Stimulated activated naive CD4-positive, alpha-beta T cell (primary cell): Measurements from ENCODE around the gene FRAS1.
"Not testable (repeated sequence)": the region's sequence is repeated elsewhere in the genome, so short reads cannot be mapped to it uniquely, and the experiment has no call there.

Experiments used
- DNase-seq, 6 experiments: peaks; one replicate each; lab custom pipeline; 2025; lab: John Stamatoyannopoulos, UW

The FRAS1 gene

DNA sequence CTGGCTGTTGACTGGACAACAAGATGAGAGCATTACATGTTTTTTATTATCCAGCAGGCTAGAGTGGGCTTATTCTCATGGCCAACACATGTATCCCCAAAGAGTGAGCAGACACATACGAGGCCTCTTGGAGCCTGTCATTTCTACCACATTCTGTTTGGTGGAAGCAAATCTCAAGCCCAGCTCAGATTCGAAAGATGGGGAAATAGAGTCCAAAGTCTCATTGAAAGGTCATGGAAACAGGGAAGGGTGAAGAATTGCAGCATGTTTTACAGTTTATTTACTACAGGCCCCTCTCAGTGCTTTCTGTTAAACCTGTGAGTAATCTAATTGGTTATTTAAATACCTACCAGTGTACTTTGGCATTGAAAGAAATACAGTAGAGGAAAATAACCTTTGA, 108.6 kb downstream of the FRAS1 start:
- DNase-seq = no peak

DNA sequence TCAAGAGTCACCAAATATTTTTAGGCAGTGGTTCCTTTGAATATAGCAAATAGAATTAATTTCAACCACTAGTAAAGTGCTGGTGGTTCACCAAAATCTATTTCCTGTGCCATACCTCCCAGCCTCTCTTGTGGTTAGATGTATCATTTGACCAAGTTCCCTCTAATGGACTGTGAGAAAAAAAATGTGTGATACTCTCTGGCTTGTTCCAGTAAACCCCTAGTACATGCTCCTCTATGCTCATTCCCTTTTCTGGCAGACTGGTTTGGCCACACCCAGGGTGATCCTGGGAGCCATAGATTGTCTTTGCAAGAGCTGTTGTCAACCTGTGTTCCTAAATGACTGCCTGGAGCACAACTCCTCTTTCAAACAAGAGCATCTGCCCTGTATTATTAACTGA, 109.5 kb downstream of the FRAS1 start:
- no peak for DNase-seq

DNA sequence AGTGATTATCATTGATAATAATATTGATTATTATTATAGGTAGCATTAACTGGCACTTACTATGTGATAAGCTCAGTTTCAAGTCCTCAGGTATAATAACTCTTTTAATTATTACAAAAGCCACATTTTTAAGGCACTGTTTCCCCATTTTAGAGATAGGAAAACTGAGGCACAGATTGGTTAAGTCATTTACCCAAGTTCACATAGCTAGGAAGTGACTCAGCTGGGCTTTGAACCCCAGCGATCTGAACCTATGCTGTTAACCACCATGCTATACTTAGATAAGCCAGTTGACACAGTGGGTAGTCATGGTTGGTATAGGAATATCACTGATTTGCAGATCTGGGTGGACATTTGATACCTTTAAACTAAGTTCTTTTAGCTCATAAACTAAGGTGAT, 110.4 kb downstream of the FRAS1 start:
- no peak for DNase-seq

DNA sequence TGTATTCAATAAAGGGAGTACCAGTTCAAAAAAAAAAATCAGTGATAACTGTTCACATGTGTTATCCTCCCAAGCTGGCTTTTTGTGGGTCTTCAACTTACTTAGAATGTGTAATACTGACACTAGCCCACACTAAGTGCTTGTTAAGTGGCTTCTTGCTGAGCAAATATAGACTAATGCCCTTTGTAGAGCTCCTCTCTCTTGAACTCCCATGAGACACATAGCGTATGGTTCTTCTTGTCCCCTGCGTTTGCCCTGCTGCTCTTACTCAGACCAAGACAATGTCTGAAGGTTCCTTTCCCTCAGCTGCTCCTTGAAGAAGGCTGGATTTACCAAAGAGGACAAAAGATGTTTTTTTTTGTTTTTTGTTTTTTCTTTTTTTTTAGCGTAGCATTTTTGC, 110.9 kb downstream of the FRAS1 start:
- no peak for DNase-seq

DNA sequence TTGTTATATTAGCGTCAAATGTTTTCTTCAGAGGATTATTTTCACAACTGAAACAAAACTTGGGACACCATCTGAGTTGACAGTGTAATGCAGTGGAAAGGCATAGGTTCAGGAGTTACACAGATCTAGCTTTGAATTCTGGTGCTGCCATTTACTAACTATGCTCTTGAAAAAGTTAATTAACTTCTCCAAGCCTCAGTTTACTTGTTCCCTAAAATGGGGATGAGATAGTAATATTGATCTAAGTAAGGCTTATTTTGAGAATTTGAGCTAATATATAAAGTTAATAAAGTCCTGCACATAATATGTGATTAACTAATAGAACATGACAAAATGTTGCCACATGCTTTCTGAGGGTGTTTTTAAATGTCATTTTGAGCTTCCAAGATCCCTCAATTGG, 112.6 kb downstream of the FRAS1 start:
- no peak for DNase-seq

DNA sequence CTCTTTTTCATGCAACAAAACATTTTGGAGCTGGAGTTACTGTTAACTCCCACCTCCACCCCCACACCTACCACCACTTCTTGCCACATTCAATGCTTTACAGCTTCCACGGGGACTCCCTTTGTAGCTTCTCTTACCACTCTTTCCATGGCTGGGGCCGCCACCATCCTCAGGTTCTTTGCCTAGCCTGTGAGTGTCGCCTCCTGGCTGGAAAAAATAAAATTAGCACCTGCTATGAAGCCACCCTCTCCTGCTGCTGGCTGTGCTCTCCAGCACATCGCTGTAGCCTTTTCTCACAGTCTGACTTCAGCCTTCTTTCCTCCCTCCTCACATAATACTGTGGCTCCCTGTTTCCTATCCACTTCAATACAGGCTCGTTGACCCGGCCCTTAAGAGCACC, 114.4 kb downstream of the FRAS1 start:
- no peak for DNase-seq

DNA sequence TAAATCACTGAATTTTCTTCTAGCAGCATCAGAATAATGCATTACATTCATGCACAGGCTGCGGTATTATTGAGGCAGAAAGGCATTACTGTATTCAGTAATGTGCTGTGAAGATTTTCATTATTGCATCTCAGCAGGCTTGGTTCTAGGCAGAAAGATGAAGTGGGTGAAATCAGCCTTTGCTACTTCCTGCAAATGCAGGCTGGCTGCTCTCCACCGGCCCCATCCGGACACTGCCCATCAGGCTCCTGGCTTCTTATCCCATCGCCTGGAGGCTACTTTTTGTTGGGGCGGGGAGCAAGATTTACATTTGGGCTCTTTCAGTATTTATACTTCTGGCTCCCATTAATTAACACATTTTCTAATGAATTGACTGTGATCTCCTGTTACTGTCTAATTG, 117.8 kb downstream of the FRAS1 start:
- DNase-seq = no peak

DNA sequence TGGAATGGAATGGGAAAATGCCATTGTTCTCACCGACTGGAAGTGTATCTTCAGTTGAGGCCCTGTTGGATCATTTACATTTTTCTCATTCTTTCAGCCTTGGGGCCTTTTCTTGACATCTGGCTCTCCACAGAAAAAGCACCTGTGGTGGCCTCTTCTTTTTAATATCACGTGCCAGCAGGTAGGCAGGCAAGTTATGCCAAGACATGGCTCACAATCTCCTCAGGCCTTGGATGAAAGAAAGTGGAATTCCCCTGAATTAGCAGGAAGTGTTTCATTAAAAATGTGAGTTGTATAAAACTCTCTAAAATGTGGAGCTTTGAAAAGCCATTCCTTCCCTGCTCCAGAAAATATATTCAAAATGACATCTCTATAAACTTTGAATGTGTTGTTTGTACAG, 122.1 kb downstream of the FRAS1 start:
- no peak for DNase-seq

DNA sequence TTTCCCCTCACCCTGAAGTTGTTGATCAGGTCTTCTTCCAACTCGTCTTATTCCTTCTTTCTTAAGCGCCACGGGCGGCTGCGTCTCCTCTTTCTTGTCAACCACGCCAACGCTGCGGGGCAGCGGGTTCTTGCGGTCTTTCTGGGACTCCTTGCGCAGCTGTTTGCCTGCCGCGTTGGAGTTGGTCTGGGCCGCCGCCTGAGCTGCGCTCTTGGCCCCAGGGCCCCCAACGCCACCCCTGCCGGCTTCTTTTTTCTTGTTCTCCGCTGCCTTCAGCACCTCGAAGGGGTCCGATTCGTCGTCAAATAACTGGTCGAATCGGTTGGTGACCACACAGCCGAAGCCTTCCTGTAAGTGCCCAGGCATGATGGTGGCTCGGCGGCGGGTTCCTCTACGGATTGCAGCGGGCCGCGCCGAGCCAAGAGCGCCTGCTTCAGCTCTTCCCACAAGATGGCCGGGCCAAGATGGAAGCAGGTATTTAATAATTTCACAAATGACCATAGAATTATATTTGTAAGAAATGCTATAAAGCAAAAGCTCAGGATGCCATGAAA, 124.6 kb downstream of the FRAS1 start:
- DNase-seq = not testable (repeated sequence)

DNA sequence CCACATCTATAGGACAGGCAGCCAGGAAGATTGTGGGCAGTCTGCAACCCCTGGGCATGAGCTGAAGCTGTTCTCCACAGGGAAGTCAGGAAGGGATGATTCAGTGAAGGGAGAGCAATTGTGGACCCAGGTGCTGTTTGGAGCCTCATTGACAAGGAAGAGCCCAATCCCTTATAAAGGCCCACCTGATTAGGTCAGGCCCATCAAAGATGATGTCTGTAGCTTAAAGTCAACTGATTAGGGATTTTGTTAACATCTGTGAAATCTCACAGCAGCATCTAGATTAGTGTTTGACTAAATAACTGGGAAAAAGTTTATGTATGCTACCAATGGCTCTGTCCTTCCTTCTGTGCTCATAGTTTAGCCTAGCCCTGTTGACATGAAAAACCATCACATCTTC, 127.5 kb downstream of the FRAS1 start:
- no peak for DNase-seq

DNA sequence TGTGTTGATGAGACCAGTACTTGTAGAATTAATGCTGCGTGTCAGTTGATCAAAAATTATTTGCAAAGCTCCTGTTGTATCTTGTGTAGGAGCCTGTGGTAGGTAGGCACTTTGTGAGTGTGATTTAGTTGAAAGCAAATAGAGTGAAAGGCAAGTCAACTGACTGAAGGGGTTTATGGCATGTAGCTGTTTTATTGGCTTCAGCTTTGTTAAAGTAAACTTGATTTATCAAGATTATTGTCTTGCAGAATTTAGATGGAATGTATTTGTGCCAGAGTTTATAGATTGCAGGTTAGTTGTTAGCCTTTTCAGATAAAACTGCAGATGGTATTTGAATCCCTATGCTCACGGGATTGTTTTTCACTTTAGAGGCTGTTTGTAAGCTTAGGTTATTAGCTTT, 128.0 kb downstream of the FRAS1 start:
- DNase-seq = no peak

DNA sequence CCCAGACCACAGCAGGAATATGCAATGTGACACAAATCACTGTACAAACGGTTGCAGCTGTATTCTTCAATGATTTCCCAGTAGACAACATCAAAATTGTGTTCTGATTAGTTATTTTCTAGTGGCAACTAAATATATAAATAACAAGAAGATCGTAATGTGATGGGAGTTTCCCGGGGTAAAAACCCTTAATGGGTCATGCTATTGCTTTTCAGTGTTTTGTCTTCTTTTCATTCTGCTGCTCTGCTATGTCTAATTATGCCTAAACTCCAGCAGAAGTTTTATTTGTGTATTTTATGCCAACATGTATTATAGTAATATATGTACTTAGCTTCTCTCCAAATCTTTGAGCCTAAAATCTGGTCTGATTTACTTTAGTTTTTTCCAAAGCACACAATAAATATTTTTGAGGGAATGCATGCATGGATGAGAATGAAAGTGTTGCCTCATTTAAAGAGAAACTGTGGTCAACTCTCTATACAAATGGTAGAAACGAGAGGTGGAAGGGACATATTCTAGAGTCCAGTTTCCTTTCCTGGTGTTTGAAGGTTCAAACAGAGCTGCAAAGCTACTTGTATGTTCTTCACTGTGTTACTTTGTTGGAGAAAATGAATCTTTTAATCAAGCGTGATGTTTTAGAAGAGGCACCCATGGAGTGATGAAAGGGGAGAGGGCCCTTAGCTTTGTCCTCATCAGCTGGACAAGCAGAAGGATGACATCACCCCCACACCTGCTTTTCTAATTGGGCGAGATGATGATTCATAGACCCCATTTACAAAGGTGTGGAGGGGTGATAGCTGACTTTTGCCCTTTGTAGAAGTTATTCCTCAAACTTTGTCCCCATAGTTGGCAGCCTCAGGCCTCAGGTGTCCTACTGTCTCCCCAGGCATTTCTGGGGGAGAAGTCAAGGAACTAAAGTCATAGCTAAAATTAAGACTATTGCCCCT, 129.7 kb downstream of the FRAS1 start:
- no peak for DNase-seq

DNA sequence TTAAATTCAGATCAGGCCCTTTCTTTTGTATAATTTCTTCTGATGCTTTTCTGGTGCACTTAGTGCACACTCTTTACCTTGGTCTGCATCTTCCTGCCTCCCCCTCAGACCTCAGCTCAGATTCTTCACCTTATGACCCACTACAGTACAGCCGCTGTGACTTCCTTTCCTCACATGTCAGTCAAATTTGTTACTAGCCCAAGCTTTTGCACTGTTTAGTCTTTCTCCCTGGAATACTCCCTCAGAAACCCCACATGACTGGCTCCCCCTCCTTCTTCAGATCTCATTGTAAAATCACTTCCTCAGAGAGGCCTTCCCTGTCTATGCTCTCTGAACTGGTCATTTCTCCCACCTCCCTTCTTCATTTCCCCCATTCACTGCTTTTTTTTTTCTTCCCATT, 132.9 kb downstream of the FRAS1 start:
- DNase-seq = no peak

DNA sequence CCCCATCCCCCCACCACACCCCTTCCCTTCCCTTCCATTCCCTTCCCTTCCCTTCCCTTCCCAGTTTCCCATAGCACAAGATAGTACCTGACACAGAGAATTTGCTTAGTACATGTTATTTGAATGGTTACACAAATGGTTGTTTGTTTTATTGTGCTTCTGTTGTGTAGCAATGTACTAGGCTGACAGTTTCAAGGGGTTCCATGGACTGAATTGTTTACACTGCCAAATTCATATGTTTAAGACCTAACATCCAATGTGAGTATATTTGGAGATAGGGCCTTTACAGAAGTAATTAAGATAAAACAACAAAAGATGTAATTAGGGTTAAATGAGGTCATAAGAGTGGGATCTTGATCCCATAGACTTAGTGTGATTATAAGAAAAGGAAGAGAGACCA, 133.5 kb downstream of the FRAS1 start:
- DNase-seq = no peak

DNA sequence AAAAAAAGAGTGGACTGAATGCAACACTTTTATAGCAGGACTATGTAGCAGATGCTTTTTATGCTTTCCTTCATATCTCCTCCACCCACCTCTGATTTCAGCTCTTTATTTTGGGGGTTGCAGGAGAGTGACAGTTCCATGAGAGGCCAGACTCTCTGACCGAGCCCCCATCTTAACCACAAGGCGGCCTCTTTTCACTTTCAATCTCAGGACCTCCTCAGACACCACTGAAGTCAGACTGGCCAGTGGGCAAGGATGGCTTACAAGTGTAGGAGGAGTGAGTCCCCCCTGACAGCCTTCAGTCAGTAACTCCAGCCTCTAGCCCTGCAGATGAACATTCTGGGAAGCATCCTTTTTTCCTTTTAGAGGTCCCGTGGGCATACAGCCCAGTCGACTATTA, 140.8 kb downstream of the FRAS1 start:
- DNase-seq = no peak

DNA sequence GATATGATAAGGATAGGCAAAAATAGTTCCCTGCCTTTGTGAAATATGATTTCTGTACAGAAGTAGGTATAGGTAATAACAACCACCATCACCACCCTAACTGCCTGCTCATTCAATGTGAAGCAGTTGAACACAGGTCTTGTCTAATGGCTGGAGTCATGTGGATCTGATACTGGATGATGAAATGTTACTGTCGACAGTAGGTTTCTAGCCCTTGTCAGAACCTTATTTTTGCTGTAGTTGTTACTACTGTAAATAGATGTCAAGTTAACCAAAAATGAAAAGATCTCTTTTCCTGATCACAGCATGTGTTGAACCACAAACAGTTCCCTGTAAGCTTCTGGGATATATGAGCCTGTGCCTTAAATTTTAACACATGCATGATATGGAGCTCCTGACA, 142.9 kb downstream of the FRAS1 start:
- DNase-seq = no peak

DNA sequence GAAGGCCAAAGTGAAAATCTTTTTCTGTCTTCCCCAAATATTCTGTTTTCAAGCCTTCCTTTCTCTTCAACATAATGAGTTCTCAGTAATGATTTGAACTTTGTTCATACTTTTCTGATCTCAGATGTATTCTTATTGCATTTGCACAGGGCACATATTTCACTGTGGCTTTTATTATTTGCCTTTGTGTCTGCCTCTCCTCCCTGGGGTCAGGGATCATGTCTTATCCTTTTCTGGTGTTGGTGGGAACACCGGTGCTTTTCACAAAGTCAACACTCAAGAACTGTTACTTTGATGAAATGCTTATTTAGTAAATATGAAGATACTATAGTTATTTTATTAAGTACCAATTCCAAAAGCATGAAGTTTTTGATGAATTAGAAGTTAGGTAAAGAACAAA, 143.8 kb downstream of the FRAS1 start:
- DNase-seq = no peak

DNA sequence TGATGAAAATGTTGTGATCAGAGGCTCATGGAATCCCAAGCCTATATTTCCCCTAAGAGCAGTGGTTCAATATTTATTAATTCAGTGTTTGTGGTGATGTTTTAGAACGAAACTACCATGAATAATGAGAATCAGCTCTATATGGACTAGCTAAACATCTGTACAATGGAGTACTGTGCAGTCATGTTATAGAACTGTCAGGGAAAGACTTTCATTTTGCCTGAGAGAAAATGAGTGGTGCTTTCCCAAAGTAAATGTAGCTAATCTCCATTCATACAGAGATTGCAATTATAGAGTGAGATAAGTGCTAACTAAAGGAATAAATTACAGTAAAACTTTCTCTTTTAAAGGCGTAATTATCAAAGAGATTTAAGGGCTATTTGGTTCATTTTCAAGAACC, 147.1 kb downstream of the FRAS1 start:
- no peak for DNase-seq

DNA sequence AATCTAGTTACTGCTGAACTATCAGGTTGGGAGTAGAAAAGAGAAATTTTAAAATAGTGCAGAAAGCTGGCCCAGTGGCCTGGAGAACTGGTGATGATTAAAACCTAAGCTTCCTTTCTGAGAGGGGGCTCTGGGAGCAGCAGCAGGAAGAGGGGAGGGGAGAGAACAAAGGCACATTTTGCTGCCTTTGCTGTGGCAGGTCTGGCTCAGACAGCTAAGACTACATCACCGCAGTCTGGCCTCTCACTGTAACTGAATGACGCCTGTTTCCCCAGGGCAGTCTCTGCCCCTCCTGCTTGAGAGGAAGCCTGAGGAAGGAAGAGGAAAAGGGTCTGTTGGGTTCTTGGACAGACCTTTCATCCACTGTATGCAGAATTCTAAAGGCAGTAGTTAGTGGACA, 148.5 kb downstream of the FRAS1 start:
- no peak for DNase-seq

DNA sequence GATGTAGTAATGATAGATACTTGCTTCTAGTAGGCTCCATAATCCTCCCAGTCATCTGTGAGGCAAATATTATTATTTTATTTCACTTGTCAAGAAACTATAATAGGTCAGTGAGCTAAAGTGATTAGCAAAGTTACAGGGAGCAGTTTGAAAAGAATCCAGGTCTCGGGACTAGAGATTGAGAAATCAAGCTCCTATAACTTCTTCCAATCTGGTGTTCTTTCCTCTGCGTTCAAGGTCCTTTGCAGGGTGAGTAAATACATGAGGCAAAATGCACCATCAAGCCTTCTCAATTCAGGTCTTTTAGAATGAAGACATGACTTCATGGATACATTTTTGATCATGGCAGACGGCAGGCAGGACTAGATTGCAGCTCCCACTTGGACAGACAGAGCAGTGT, 150.4 kb downstream of the FRAS1 start:
- DNase-seq = no peak

DNA sequence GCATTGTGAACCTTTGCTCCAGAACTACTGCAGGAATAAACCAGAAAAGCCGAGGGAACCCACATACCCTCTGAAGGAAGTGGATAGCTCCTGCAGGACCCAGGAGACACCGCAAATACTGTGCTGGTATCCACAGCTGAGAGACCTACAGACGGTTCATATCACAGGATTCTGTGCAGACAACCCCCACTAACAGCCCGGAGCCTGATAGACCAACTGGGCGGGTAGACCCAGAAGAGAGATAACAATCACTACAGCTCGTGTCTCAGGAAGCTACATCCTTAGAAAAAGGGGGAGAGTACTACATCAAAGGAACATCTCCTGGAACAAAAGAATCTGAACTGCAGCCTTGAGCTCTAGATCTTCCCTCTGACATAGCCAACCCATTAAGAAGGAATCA, 150.8 kb downstream of the FRAS1 start:
- no peak for DNase-seq

DNA sequence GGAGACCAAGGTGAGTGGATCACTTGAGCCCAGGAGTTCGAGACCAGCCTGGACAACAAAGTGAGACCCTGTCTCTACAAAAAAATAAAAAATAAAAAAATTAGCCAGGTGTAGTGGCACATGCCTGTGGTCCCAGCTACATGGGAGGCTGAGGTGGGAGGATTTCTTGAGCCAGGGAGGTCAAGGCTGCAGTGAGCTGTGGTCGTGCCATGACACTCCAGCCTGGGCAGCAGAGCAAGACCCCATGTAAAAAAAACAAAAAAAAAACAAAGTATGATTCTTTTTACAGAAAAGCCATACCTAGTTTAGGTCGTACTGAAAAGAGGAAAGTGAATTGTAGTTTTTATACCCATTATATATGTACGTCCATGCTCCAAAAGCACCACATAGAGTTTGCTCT, 151.8 kb downstream of the FRAS1 start:
- not testable (repeated sequence) for DNase-seq

DNA sequence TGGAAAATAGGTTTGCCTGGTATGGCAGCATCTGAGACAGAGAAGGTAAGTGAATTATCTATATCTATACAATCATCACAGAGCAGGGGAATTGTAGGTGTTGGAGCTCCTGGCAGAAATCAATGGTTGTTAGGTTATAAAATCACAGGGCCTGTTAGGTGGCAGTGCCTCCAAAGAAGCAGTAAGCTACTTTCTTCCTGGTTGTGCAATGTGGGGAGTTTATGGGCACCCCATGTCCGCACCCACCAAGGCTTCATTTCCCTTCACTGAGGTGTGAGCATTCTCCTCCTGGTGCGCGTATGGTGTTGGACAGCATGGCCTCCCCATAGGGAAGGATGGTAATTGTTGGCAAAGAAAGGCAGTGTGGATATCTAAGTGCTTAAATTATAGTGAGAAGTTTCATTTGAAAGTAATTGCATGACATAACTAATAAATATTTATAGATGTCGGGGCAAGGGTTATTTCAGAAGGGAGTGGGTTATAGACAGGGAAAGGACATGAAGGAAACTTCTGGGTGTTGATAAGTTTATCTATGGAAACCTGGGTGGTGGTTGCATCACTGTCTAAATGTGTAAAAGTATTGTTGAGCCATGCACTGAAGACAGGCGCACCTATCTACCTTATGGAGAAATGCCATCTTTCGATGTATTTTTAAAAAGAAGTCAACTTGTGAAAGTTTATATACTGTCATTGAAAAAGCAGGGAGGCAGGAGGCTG, 153.7 kb downstream of the FRAS1 start:
- no peak for DNase-seq
